GM06990 (cell line): ENCODE results near the gene DOCK1.

Source experiments
- DNase-seq: peaks from one replicate; pipeline ENCODE4 v3.0.0-alpha.2; 2011; ENCODE audit not compliant: insufficient read length; ENCODE audit errors: extremely low read depth
- H3K27me3 ChIP-seq: replicated peaks from 2 replicates; pipeline ENCODE4 v1.6.0; 2011; ENCODE audit warnings: low read length; ENCODE audit not compliant: control insufficient read depth, insufficient read depth
- H3K36me3 ChIP-seq: 2 replicates; pipeline ENCODE4 v1.5.1; 2011; ENCODE audit warnings: low read length; ENCODE audit not compliant: control insufficient read depth, insufficient read depth
- H3K4me3 ChIP-seq: replicated peaks from 2 replicates; pipeline ENCODE4 v1.5.1; 2011; ENCODE audit warnings: low read depth, mild to moderate bottlenecking, control low read depth, low read length
- TF ChIP-seq, protein P1 (sequence below): IDR thresholded peaks from 2 replicates; pipeline ENCODE4 v1.5.1; 2011; ENCODE audit warnings: low read length, control low read depth, mild to moderate bottlenecking, inconsistent platforms; ENCODE audit not compliant: insufficient read depth, poor library complexity, severe bottlenecking

Gene DOCK1

GRCh38 chr10:127055263-127055662 lies 150.0 kb downstream of the DOCK1 start:
- DNase-seq: no peak
- TF ChIP-seq, protein P1, sequence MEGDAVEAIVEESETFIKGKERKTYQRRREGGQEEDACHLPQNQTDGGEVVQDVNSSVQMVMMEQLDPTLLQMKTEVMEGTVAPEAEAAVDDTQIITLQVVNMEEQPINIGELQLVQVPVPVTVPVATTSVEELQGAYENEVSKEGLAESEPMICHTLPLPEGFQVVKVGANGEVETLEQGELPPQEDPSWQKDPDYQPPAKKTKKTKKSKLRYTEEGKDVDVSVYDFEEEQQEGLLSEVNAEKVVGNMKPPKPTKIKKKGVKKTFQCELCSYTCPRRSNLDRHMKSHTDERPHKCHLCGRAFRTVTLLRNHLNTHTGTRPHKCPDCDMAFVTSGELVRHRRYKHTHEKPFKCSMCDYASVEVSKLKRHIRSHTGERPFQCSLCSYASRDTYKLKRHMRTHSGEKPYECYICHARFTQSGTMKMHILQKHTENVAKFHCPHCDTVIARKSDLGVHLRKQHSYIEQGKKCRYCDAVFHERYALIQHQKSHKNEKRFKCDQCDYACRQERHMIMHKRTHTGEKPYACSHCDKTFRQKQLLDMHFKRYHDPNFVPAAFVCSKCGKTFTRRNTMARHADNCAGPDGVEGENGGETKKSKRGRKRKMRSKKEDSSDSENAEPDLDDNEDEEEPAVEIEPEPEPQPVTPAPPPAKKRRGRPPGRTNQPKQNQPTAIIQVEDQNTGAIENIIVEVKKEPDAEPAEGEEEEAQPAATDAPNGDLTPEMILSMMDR: no peak
- H3K27me3 ChIP-seq: no peaks in the 10 kb centered on the region
- H3K36me3 ChIP-seq: no peaks in the 10 kb centered on the region
- no peak overlapping the region for H3K4me3 ChIP-seq

DNA sequence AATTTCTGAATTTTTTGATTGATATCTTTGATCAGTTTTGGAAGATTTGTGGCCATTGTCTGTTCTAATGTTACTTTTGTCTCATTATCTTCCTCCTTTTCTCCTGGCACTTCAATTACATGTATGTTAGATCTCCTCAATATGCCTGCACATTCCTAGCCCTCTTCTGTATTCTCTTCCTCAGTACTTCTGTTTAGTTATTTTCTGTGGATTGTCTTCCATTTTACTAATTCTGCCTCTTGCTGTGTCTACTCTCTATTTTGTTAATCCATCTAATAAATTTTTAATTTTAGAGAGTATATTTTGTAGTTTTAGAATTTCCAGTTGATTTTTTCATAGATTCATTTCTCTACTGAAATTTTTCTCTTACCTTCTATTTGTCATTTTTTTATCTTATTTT lies 154.1 kb downstream of the DOCK1 start:
- DNase-seq: no peak
- no peaks in the 10 kb centered on the region for H3K36me3 ChIP-seq
- H3K27me3 ChIP-seq: no peaks in the 10 kb centered on the region
- TF ChIP-seq, protein P1: no peak
- no peak overlapping the region for H3K4me3 ChIP-seq

GRCh38 chr10:127063762-127064161 lies 158.5 kb downstream of the DOCK1 start:
- DNase-seq: no peak
- Histone ChIP-seq H3K4me3 (no peak overlapping the region), H3K36me3 (no peaks in the 10 kb centered on the region), H3K27me3 (no peaks in the 10 kb centered on the region)
- TF ChIP-seq, protein P1: no peak

- no peaks in the 10 kb centered on the region for H3K27me3 ChIP-seq
- TF ChIP-seq, protein P1: no peak
- H3K36me3 ChIP-seq: no peaks in the 10 kb centered on the region
- no peak for DNase-seq
- no peak overlapping the region for H3K4me3 ChIP-seq
These were observed 159.2 kb downstream of the DOCK1 start for GRCh38 chr10:127064474-127064873.

GRCh38 chr10:127067542-127068194 lies 162.4 kb downstream of the DOCK1 start:
- H3K36me3 ChIP-seq: no peaks in the 10 kb centered on the region
- TF ChIP-seq, protein P1: no peak
- no peak overlapping the region for H3K4me3 ChIP-seq
- no peaks in the 10 kb centered on the region for H3K27me3 ChIP-seq
- DNase-seq: no peak

DNA sequence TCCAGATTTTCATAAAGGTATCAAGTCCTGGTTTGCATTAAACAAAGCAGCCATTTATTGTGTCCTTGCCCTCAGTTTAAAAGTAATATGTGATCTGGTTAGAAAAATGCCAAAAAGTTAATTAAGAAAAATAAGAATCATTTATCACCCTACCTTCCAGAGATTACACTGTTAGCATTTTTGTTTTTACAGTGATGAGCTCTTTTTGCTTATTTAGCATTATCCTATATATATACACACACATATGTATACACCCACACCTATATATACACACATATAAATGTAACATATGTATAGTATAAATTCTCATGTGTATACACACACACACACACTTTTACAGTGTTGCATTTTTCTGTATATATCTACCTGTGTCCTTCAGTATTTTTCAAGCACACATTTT lies 163.3 kb downstream of the DOCK1 start:
- H3K27me3 ChIP-seq: no peaks in the 10 kb centered on the region
- no peak for DNase-seq
- TF ChIP-seq, protein P1: no peak
- H3K36me3 ChIP-seq: no peaks in the 10 kb centered on the region
- H3K4me3 ChIP-seq: no peak overlapping the region
